ENCODE measurements around the gene SSH2. TPM values are rescaled to one million over a fixed set of nuclear protein-coding genes. Genes with fewer than 3 reads are reported as not detected.

Gene SSH2
- total RNA-seq, 6 experiments from 2014 or later = 22.2 to 27.0 (median 23.2) TPM

DNA sequence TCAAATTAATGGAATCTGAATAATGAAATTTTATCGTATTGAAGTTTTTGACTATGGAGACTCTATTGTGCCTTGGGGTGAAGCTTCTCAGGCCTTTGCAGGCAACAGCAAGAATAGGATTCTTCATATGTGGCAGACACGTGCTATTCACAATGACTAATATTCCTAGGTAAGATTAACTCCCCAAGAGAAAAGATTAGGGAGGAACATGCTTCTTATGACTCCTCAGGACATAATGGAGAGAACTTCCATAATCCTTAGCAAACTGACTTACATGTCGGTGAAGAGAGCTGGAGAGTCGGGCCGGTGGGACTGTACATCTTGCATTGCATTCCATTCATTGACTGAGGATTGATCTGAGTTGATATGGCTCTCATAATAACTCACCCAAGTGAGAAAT, 258.4 kb downstream of the SSH2 start:
- DNase-seq = no peak
- TF ChIP-seq, protein P1, sequence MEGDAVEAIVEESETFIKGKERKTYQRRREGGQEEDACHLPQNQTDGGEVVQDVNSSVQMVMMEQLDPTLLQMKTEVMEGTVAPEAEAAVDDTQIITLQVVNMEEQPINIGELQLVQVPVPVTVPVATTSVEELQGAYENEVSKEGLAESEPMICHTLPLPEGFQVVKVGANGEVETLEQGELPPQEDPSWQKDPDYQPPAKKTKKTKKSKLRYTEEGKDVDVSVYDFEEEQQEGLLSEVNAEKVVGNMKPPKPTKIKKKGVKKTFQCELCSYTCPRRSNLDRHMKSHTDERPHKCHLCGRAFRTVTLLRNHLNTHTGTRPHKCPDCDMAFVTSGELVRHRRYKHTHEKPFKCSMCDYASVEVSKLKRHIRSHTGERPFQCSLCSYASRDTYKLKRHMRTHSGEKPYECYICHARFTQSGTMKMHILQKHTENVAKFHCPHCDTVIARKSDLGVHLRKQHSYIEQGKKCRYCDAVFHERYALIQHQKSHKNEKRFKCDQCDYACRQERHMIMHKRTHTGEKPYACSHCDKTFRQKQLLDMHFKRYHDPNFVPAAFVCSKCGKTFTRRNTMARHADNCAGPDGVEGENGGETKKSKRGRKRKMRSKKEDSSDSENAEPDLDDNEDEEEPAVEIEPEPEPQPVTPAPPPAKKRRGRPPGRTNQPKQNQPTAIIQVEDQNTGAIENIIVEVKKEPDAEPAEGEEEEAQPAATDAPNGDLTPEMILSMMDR (IDR thresholded peaks at IDR 0.05) = no peak
- Mint-ChIP-seq H3K4me1 (ENCODE audit: low read depth) (peaks cover 20% of the 10 kb centered on the region), H3K36me3 (ENCODE audit: low read depth) (peaks cover 16% of the 10 kb centered on the region), H3K9me3 (no peaks in the 10 kb centered on the region), H3K27me3 (ENCODE audit: insufficient read depth) (0 out of 2 replicates have a peak, but pooled peaks cover 2% of the 10 kb centered on the region), H3K4me3 (no peak overlapping the region), H3K27ac (no peak overlapping the region)

DNA sequence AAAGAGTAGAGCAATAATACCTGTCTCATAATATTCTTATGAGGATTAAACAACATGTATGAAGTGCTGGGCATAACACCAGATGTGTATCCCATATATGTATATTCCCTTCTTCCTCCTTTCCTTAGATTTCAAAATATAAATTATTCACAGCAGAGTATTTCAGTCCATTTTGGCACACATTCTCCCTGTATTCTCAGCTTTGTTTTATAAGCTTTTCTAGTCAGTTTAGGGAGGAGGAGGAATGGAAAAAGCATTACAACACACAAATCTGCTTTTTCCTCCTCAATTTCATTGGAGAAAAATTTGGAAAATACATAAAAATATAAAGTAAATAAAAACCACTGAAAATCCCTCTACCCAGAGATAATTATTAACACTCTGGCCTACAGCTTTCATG, 260.8 kb downstream of the SSH2 start:
- H3K27ac Mint-ChIP-seq = no peak overlapping the region
- H3K4me1 Mint-ChIP-seq (ENCODE audit: low read depth) = peaks cover 38% of the 10 kb centered on the region
- no peak for DNase-seq
- 0 out of 2 replicates have a peak, but pooled peaks cover 2% of the 10 kb centered on the region for H3K27me3 Mint-ChIP-seq (ENCODE audit: insufficient read depth)
- H3K36me3 Mint-ChIP-seq (ENCODE audit: low read depth) = peaks cover 20% of the 10 kb centered on the region
- H3K9me3 Mint-ChIP-seq = no peaks in the 10 kb centered on the region
- TF ChIP-seq, protein P1 (IDR thresholded peaks at IDR 0.05) = no peak
- no peak overlapping the region for H3K4me3 Mint-ChIP-seq

DNA sequence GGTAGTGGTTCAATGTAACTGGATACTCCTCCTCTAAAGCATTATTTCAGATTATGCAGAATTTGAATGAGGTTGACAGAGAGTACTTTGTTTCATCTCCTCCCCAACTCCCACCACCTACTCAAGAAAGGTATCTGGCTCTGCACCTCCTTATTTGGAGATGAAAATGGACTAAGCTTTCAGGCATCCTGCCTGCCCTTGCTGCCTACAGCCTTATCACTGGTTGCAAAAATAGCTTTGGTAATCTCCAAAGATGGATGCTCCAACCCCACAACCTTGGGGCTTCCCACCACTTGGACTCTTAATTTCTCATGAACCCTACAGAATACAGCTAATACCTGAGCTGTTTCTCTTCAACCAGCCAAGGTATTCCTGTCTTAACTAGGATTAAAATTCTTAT, 262.1 kb downstream of the SSH2 start:
- TF ChIP-seq, protein P1 (IDR thresholded peaks at IDR 0.05) = no peak
- no peak for DNase-seq
- Mint-ChIP-seq H3K4me3 (no peak overlapping the region), H3K36me3 (ENCODE audit: low read depth) (peaks cover 20% of the 10 kb centered on the region), H3K27ac (no peak overlapping the region), H3K4me1 (ENCODE audit: low read depth) (peaks cover 43% of the 10 kb centered on the region), H3K9me3 (no peaks in the 10 kb centered on the region), H3K27me3 (ENCODE audit: insufficient read depth) (0 out of 2 replicates have a peak, but pooled peaks cover 2% of the 10 kb centered on the region)

DNA sequence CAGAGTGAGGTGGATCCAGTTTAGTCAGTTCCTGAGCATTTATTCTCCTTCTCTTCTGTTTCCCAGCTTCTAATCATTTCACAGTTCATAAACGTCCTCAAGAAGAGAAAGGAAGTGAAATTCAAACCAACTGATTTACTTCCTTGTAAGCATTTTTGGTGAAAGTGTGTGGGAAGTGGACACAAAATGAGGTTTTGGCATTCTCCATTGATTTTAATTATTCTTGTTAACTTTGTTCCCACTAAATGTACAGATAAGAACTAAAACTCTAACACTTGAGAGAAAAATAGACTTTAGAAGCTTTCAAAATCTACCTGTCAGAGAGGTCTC, 264.6 kb downstream of the SSH2 start:
- Mint-ChIP-seq H3K27ac (peak overlapping the region; percentile 72), H3K9me3 (no peaks in the 10 kb centered on the region), H3K36me3 (ENCODE audit: low read depth) (peaks cover 28% of the 10 kb centered on the region), H3K27me3 (ENCODE audit: insufficient read depth) (peaks cover 4% of the 10 kb centered on the region; the same call in 1 of the 2 replicates), H3K4me3 (no peak overlapping the region), H3K4me1 (ENCODE audit: low read depth) (peaks cover 39% of the 10 kb centered on the region)
- TF ChIP-seq, protein P1 (IDR thresholded peaks at IDR 0.05) = no peak
- DNase-seq = no peak

DNA sequence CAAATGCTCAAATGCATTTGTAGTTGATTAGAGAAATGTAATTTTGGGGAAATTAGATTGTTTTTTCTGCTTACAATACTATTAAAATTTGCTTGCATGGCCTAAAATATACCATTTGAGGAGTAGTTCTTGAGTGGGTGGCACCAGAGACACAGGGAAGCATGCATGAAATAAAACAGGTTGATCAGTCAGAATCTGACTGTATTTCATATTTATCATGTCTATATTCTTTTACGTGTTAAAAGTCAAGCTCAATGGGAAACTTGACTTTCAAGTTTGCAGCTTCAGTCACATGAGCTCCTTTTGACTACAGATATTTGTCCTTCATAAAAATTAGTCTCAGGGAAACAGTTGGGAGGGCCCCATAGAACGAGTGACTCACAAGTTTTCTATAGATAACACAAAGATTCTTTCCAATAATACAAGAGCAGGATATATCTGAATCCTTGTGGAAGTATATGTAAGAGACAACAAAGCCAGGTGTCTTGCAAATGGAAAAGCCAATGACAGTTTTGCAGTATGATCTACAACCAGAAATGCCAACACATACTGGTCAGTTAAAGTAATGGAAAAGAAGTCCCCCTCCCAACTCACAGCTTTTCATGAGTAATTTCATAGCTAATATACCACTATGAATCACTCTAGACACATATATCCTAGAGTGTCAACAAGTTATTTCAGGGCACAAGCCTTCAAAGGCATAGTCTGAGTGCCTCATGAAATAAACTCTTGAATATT, 265.1 kb downstream of the SSH2 start:
- Mint-ChIP-seq H3K4me3 (no peak overlapping the region), H3K36me3 (ENCODE audit: low read depth) (peaks cover 32% of the 10 kb centered on the region), H3K27ac (peak overlapping the region; percentile 72), H3K27me3 (ENCODE audit: insufficient read depth) (peaks cover 4% of the 10 kb centered on the region; the same call in 1 of the 2 replicates), H3K9me3 (no peaks in the 10 kb centered on the region), H3K4me1 (ENCODE audit: low read depth) (peaks cover 39% of the 10 kb centered on the region)
- DNase-seq = peak; percentile 57
- TF ChIP-seq, protein P1 (IDR thresholded peaks at IDR 0.05) = no peak
